A673 (cell line): ENCODE results near the gene LRRFIP1.

ENCODE experiments used
- EZH2 ChIP-seq: fragments of 200-600 bp; sonication (generic); IDR thresholded peaks from 2 replicates; pipeline ENCODE4 v1.6.1; 2017; ENCODE audit warnings: borderline replicate concordance, low read depth, mild to moderate bottlenecking, mixed read lengths, antibody characterized with exemption, low read length; ENCODE audit not compliant: poor library complexity, severe bottlenecking
- TF ChIP-seq, protein P1 (sequence below): fragments of 300-800, 200-600 bp; sonication (generic); conservative IDR thresholded peaks from 2 replicates; pipeline ENCODE4 v1.5.1; 2017; ENCODE audit warnings: low read depth, mild to moderate bottlenecking, antibody characterized with exemption, low read length, moderate library complexity, mixed read lengths

DNA sequence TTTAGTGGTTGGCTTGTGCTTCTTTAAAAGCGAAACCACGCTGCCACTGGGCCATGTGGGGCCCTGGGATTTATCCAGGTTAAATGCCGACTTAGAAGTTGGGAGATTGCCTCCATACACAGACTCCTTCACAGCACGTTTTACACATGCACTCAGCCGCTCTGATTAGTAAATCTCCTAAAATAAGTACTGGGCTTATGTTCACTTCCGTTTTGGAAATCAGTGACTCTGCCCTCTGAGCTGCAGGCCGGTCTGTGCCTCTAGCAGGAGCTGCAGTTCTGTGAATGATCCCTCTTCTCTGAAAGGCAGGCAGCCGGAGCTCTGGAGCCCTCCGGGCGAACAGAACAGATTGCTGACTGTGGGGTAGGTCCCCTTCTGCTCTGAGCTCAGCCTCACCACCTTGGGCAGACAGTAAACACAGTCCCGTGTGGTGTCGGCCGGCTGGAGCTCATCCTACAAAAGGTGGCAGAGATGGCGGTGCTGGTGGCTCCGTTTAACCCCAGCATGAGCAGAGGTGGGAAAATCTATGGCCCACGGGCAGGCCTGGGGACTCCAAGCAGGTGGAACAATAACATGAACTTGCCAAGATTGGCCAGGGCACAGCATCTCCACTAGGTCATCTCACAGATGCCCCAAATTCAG is 27.1 kb upstream of the LRRFIP1 start:
- TF ChIP-seq, protein P1, sequence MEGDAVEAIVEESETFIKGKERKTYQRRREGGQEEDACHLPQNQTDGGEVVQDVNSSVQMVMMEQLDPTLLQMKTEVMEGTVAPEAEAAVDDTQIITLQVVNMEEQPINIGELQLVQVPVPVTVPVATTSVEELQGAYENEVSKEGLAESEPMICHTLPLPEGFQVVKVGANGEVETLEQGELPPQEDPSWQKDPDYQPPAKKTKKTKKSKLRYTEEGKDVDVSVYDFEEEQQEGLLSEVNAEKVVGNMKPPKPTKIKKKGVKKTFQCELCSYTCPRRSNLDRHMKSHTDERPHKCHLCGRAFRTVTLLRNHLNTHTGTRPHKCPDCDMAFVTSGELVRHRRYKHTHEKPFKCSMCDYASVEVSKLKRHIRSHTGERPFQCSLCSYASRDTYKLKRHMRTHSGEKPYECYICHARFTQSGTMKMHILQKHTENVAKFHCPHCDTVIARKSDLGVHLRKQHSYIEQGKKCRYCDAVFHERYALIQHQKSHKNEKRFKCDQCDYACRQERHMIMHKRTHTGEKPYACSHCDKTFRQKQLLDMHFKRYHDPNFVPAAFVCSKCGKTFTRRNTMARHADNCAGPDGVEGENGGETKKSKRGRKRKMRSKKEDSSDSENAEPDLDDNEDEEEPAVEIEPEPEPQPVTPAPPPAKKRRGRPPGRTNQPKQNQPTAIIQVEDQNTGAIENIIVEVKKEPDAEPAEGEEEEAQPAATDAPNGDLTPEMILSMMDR = 0 out of 2 replicates have a peak, but pooled peaks have one; percentile 25
- no peak for TF ChIP-seq EZH2
